Endothelial cell of umbilical vein (primary cell): Measurements from ENCODE around the gene ACVR2A.

Source experiments
- EZH2 ChIP-seq: IDR thresholded peaks from 2 replicates; pipeline ENCODE4 v1.6.1; 2012; ENCODE audit warnings: borderline replicate concordance, low read depth, mild to moderate bottlenecking, moderate library complexity, low read length, inconsistent platforms; ENCODE audit not compliant: severe bottlenecking
- POLR2A ChIP-seq: IDR thresholded peaks from 2 replicates; pipeline ENCODE4 v1.6.1; 2012; ENCODE audit warnings: low read depth, mild to moderate bottlenecking, control low read depth, low read length
- POLR2AphosphoS5 ChIP-seq: IDR thresholded peaks from 2 replicates; pipeline ENCODE4 v1.6.1; 2012; ENCODE audit warnings: low read depth, mild to moderate bottlenecking, control low read depth, low read length, moderate library complexity; ENCODE audit not compliant: insufficient read depth
- TF ChIP-seq, protein P1 (sequence below), 2 donors: IDR thresholded peaks; 1 replicate in 1 of 2; 2 replicates in 1 of 2; pipeline ENCODE4 v1.5.1; 2011; ENCODE audit warnings: low read length in 2 of 2, mild to moderate bottlenecking in 2 of 2, moderate library complexity in 2 of 2, control low read depth in 1 of 2, inconsistent platforms in 1 of 2, low read depth in 1 of 2; ENCODE audit not compliant: insufficient read depth in 1 of 2; ENCODE audit errors: extremely low read depth in 1 of 2

DNA sequence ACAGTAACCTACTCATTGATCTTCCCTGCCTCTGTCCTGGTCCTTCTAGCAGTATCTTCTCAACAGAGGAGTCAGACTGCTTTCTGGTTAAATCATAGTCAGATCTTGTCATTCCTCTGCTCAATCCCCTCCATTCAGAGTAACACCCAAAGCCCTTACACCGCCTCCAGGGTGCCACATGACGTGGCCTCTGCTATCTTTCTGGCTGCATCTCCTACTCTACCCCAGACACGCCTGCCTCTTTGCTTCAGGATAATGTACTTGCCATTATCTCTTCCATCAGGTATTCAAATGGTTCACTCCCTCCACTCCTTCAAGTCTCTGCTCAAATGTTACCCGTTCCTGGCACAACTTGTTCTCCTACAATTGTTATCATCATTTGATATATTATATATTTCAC is 36.3 kb upstream of the ACVR2A start:
- no peak for TF ChIP-seq POLR2A
- TF ChIP-seq POLR2AphosphoS5 = no peak
- TF ChIP-seq, protein P1, sequence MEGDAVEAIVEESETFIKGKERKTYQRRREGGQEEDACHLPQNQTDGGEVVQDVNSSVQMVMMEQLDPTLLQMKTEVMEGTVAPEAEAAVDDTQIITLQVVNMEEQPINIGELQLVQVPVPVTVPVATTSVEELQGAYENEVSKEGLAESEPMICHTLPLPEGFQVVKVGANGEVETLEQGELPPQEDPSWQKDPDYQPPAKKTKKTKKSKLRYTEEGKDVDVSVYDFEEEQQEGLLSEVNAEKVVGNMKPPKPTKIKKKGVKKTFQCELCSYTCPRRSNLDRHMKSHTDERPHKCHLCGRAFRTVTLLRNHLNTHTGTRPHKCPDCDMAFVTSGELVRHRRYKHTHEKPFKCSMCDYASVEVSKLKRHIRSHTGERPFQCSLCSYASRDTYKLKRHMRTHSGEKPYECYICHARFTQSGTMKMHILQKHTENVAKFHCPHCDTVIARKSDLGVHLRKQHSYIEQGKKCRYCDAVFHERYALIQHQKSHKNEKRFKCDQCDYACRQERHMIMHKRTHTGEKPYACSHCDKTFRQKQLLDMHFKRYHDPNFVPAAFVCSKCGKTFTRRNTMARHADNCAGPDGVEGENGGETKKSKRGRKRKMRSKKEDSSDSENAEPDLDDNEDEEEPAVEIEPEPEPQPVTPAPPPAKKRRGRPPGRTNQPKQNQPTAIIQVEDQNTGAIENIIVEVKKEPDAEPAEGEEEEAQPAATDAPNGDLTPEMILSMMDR (IDR thresholded peaks at IDR 0.05; ENCODE audit: extremely low read depth in 1 of 2, insufficient read depth in 1 of 2, low read depth in 1 of 2, low read length in 2 of 2) = no peak
- no peak for TF ChIP-seq EZH2
